Neuronal stem cell (in vitro differentiated cells): Measurements from ENCODE around the gene PHGDH.

Experiments used
- DNase-seq: peaks from one replicate; pipeline ENCODE4 v3.0.0-alpha.2; 2013; ENCODE audit warnings: low spot score
- H2AFZ ChIP-seq: one replicate; pipeline ENCODE4 v1.6.1; 2013; ENCODE audit warnings: mild to moderate bottlenecking, low read length, inconsistent platforms
- H2AK5ac ChIP-seq: 2 replicates; pipeline ENCODE4 v1.6.1; 2013; ENCODE audit warnings: low read depth, mild to moderate bottlenecking, inconsistent platforms, low read length, moderate library complexity, mixed read lengths
- H2BK120ac ChIP-seq: 2 replicates; pipeline ENCODE4 v1.6.1; 2013; ENCODE audit warnings: low read depth, mild to moderate bottlenecking, inconsistent platforms, low read length, moderate library complexity, mixed read lengths
- H2BK12ac ChIP-seq: one replicate; pipeline ENCODE4 v1.6.1; 2013; ENCODE audit warnings: low read length, inconsistent platforms
- H2BK15ac ChIP-seq: 2 replicates; pipeline ENCODE4 v1.6.1; 2013; ENCODE audit warnings: mild to moderate bottlenecking, low read length, inconsistent platforms, mixed read lengths
- H2BK5ac ChIP-seq: one replicate; pipeline ENCODE4 v1.6.1; 2013; ENCODE audit warnings: inconsistent platforms, mild to moderate bottlenecking, low read length, moderate library complexity
- H3K14ac ChIP-seq: one replicate; pipeline ENCODE4 v1.6.1; 2013; ENCODE audit warnings: low read length, inconsistent platforms
- H3K18ac ChIP-seq: 2 replicates; pipeline ENCODE4 v1.6.1; 2013; ENCODE audit warnings: low read length, inconsistent platforms
- H3K23ac ChIP-seq: 2 replicates; pipeline ENCODE4 v1.6.1; 2013; ENCODE audit warnings: low read depth, mild to moderate bottlenecking, mixed read lengths, low read length, inconsistent platforms; ENCODE audit not compliant: poor library complexity
- H3K27ac ChIP-seq: replicated peaks from 3 replicates; pipeline ENCODE4 v1.5.1; 2013; ENCODE audit warnings: low read length, inconsistent platforms
- H3K27me3 ChIP-seq, 3 experiments: 2 replicates each; pipeline ENCODE4 v1.6.1; 2013; ENCODE audit warnings: low read length in 3 of 3, mild to moderate bottlenecking in 2 of 3, inconsistent platforms in 1 of 3, low read depth in 1 of 3, mixed read lengths in 1 of 3, moderate library complexity in 1 of 3; ENCODE audit not compliant: control insufficient read depth in 3 of 3, insufficient read depth in 3 of 3
- H3K36me3 ChIP-seq, 2 donors: replicated peaks in 1 of 2; 2 replicates each; pipeline ENCODE4 v1.6.1; 2013; ENCODE audit warnings: low read length in 2 of 2; ENCODE audit not compliant: control insufficient read depth in 2 of 2, insufficient read depth in 2 of 2
- H3K4ac ChIP-seq: 2 replicates; pipeline ENCODE4 v1.6.1; 2013; ENCODE audit warnings: inconsistent platforms, mild to moderate bottlenecking, low read length, moderate library complexity
- H3K4me1 ChIP-seq, 2 donors: 1 replicate in 1 of 2; 2 replicates in 1 of 2; pipeline ENCODE4 v1.6.1; 2013; ENCODE audit warnings: low read length in 2 of 2, low read depth in 1 of 2; ENCODE audit not compliant: control insufficient read depth in 2 of 2, insufficient read depth in 1 of 2
- H3K4me2 ChIP-seq: one replicate; pipeline ENCODE4 v1.6.1; 2013; ENCODE audit warnings: mild to moderate bottlenecking, low read length, inconsistent platforms; ENCODE audit not compliant: insufficient read depth, poor library complexity, severe bottlenecking
- H3K4me3 ChIP-seq, 2 donors: 2 replicates each; pipeline ENCODE4 v1.5.1; 2013; ENCODE audit warnings: low read length in 2 of 2, mild to moderate bottlenecking in 2 of 2, inconsistent platforms in 1 of 2, moderate library complexity in 1 of 2
- H3K79me1 ChIP-seq: one replicate; pipeline ENCODE4 v1.6.1; 2013; ENCODE audit warnings: low read depth, mild to moderate bottlenecking, inconsistent platforms, low read length, moderate library complexity
- H3K9ac ChIP-seq: one replicate; pipeline ENCODE4 v1.6.1; 2013; ENCODE audit warnings: mild to moderate bottlenecking, low read depth, low read length, inconsistent platforms; ENCODE audit not compliant: poor library complexity
- H3K9me3 ChIP-seq, 2 donors: replicated peaks in 1 of 2; 2 replicates each; pipeline versions ENCODE3 to v1.6.1; 2013; ENCODE audit warnings: low read length in 2 of 2, mild to moderate bottlenecking in 2 of 2, inconsistent platforms in 1 of 2, low read depth in 1 of 2, mixed read lengths in 1 of 2, moderate library complexity in 1 of 2; ENCODE audit not compliant: control insufficient read depth in 2 of 2, insufficient read depth in 1 of 2
- H4K8ac ChIP-seq: one replicate; pipeline ENCODE4 v1.6.1; 2013; ENCODE audit warnings: low read depth, mild to moderate bottlenecking, inconsistent platforms, low read length, moderate library complexity
- H4K91ac ChIP-seq: one replicate; pipeline ENCODE4 v1.6.1; 2013; ENCODE audit warnings: low read length, low read depth, mild to moderate bottlenecking, inconsistent platforms; ENCODE audit not compliant: poor library complexity
- WGBS, 2 donors: extraction: QIAGEN DNeasy Blood & Tissue Kit; methylation state at CpG; one replicate each; pipeline ENCODE4 v1.1.7; 2013; ENCODE audit warnings: missing lambda C conversion rate in 2 of 2, mixed read lengths in 1 of 2; ENCODE audit not compliant: insufficient read length in 2 of 2, insufficient replicate concordance in 1 of 2; ENCODE audit errors: extremely low coverage in 2 of 2; 5-methylcytosine and 5-hydroxymethylcytosine counted together

Gene PHGDH

DNA sequence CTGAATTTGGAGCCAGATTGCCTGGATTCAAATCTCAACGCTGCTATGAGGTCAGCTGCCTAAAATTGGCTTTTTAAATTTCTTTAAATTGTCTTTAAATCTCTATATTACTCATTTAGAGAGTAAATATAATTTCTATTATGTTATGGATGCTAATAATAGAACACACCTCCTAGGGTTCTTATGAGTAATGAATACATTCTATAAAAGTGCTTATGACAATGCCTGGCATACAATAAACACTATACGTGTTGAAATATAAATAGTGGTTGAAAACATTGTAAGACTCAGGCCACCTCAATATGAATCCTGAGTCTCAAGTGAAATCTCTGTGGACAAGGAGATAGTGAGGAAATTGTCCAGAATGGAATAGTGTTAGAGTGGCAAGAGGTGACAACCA lies 31.0 kb upstream of the PHGDH start:
- WGBS, 2 donors = no CpG with 5 or more reads among the region's 2 CpGs

DNA sequence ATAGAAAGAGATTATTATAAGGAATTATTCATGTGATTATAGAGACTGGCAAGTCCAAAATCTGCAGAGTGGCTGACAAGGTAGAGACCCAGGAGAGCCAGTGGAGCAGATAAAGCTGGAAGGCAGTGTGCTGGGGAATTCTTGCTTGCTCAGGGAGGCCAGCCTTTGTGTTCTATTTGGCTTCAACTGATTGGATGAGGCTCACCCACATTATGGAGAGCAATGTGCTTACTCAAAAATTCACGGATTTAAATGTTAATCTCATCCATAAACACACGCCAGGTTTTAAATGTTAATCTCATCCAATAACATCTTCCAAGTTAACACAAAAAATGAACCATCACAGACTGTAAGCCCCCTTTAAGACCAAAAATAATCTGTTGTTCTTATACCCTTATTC lies 30.2 kb upstream of the PHGDH start:
- H3K9ac ChIP-seq = no peak overlapping the region
- DNase-seq = no peak
- no peaks in the 10 kb centered on the region for H3K36me3 ChIP-seq
- no peak overlapping the region for H4K8ac ChIP-seq
- no peak overlapping the region for H2BK5ac ChIP-seq
- peaks cover 0 to 1% of the 10 kb centered on the region in 2 donors for H3K4me1 ChIP-seq
- no peak overlapping the region for H2BK12ac ChIP-seq
- no peak overlapping the region for H2AFZ ChIP-seq
- H3K4ac ChIP-seq = no peak overlapping the region
- H2BK15ac ChIP-seq = no peak overlapping the region
- H3K18ac ChIP-seq = no peak overlapping the region
- no peaks in the 10 kb centered on the region for H3K9me3 ChIP-seq
- H4K91ac ChIP-seq = no peak overlapping the region
- no peak overlapping the region for H2BK120ac ChIP-seq
- H3K27ac ChIP-seq = no peak overlapping the region
- WGBS, 2 donors = no CpG with 5 or more reads among the region's 2 CpGs
- no peak overlapping the region for H3K14ac ChIP-seq
- H3K27me3 ChIP-seq = peaks cover 0 to 20% (median 0%) of the 10 kb centered on the region in 3 experiments
- no peak overlapping the region for H3K23ac ChIP-seq
- H2AK5ac ChIP-seq = no peak overlapping the region
- no peak overlapping the region for H3K4me2 ChIP-seq
- H3K79me1 ChIP-seq = no peaks in the 10 kb centered on the region
- H3K4me3 ChIP-seq = no peak overlapping the region

More for the DNA sequence above, 31.0 kb upstream of the PHGDH start:
- no peak overlapping the region for H3K14ac ChIP-seq
- H3K27me3 ChIP-seq = peaks cover 0 to 20% (median 0%) of the 10 kb centered on the region in 3 experiments
- H3K9me3 ChIP-seq = no peaks in the 10 kb centered on the region
- no peak overlapping the region for H4K8ac ChIP-seq
- no peak overlapping the region for H3K4ac ChIP-seq
- H3K18ac ChIP-seq = no peak overlapping the region
- H3K4me2 ChIP-seq = no peak overlapping the region
- H4K91ac ChIP-seq = no peak overlapping the region
- H2BK15ac ChIP-seq = no peak overlapping the region
- no peak overlapping the region for H3K23ac ChIP-seq
- H3K27ac ChIP-seq = no peak overlapping the region
- H2BK120ac ChIP-seq = no peak overlapping the region
- H2BK12ac ChIP-seq = no peak overlapping the region
- H3K9ac ChIP-seq = no peak overlapping the region
- no peak overlapping the region for H2AK5ac ChIP-seq
- no peak overlapping the region for H2AFZ ChIP-seq
- DNase-seq = no peak
- H3K79me1 ChIP-seq = no peaks in the 10 kb centered on the region
- H3K4me1 ChIP-seq = peaks cover 0 to 2% of the 10 kb centered on the region in 2 donors
- no peak overlapping the region for H2BK5ac ChIP-seq
- no peaks in the 10 kb centered on the region for H3K36me3 ChIP-seq
- no peak overlapping the region for H3K4me3 ChIP-seq

DNA sequence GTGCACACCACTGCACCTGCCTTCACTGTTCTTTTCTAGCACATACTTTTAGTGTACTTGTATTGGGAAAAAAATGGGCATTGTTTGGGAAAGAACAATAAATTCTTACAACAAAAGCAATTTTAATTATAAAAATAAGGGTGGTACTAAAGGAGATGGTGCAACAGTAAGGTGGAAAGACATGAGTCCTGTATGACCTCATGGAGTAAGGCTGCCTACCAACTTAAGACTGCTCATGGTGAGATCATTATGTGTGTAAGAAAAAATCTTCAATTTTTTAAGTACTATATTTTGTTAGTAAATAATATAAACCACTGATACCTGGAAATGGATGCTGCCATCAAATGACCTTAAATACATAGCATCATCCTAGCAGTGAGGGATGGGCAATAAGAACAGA lies 29.6 kb upstream of the PHGDH start:
- H3K14ac ChIP-seq = no peak overlapping the region
- no peak overlapping the region for H3K9ac ChIP-seq
- H2BK12ac ChIP-seq = no peak overlapping the region
- H3K4me1 ChIP-seq = peaks cover 0 to 1% of the 10 kb centered on the region in 2 donors
- H3K27me3 ChIP-seq = peaks cover 0 to 20% (median 0%) of the 10 kb centered on the region in 3 experiments
- no peak overlapping the region for H2AK5ac ChIP-seq
- no peak overlapping the region for H2BK120ac ChIP-seq
- H3K36me3 ChIP-seq = no peaks in the 10 kb centered on the region
- no peak overlapping the region for H3K18ac ChIP-seq
- no peak overlapping the region for H3K27ac ChIP-seq
- H3K4me2 ChIP-seq = no peak overlapping the region
- no peak overlapping the region for H2BK15ac ChIP-seq
- H3K4ac ChIP-seq = no peak overlapping the region
- no peak overlapping the region for H3K4me3 ChIP-seq
- no peak overlapping the region for H2BK5ac ChIP-seq
- no peak overlapping the region for H4K91ac ChIP-seq
- H4K8ac ChIP-seq = no peak overlapping the region
- DNase-seq = no peak
- H2AFZ ChIP-seq = no peak overlapping the region
- H3K9me3 ChIP-seq = no peaks in the 10 kb centered on the region
- H3K79me1 ChIP-seq = no peaks in the 10 kb centered on the region
- no peak overlapping the region for H3K23ac ChIP-seq

DNA sequence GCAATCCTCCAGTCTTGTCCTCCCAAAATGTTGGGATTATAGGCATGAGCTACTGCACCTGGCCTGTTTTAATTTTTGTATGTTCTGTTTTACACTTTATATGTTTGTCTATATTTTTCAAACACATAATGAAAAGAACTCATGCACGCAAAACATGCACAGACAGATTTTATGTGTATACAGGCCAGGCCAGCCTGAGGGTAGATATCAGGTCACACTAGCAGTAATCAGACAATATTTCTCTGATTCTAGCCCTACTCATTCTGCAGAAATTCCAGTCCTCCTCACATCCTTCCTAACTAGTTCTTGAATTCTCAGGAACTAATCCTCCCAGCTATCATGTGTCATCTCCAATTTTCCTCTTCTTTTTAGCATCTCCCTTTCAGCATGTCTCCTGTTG lies 27.8 kb upstream of the PHGDH start:
- no peak overlapping the region for H2AFZ ChIP-seq
- no peak overlapping the region for H3K18ac ChIP-seq
- H3K9ac ChIP-seq = no peak overlapping the region
- no peak overlapping the region for H2AK5ac ChIP-seq
- no peaks in the 10 kb centered on the region for H3K9me3 ChIP-seq
- H3K27me3 ChIP-seq = peaks cover 0 to 24% (median 0%) of the 10 kb centered on the region in 3 experiments
- H3K36me3 ChIP-seq = no peaks in the 10 kb centered on the region
- H3K4me3 ChIP-seq = no peak overlapping the region
- H3K27ac ChIP-seq = no peak overlapping the region
- no peak overlapping the region for H3K4me2 ChIP-seq
- no peak overlapping the region for H2BK120ac ChIP-seq
- no CpG with 5 or more reads among the region's 1 CpG for WGBS, 2 donors
- H2BK12ac ChIP-seq = no peak overlapping the region
- no peak overlapping the region for H2BK15ac ChIP-seq
- H3K4ac ChIP-seq = no peak overlapping the region
- no peak overlapping the region for H3K14ac ChIP-seq
- H4K8ac ChIP-seq = no peak overlapping the region
- H4K91ac ChIP-seq = no peak overlapping the region
- DNase-seq = no peak
- H3K79me1 ChIP-seq = no peaks in the 10 kb centered on the region
- H3K4me1 ChIP-seq = peaks cover 0 to 4% of the 10 kb centered on the region in 2 donors
- no peak overlapping the region for H3K23ac ChIP-seq
- no peak overlapping the region for H2BK5ac ChIP-seq
